Measurements from ENCODE around the gene SDHAF1.
"Not testable (repeated sequence)": the region's sequence is repeated elsewhere in the genome, so short reads cannot be mapped to it uniquely, and the experiment has no call there.

Gene SDHAF1

GRCh38 chr19:36025541-36025940 lies 30.6 kb downstream of the SDHAF1 start:
- no peak for DNase-seq

GRCh38 chr19:36026091-36026876 lies 31.3 kb downstream of the SDHAF1 start:
- DNase-seq: no peak

- no peak for DNase-seq
Measured at GRCh38 chr19:36027696-36028095, 32.7 kb downstream of the SDHAF1 start.

- DNase-seq: no peak
Measured at GRCh38 chr19:36028313-36029041, 33.5 kb downstream of the SDHAF1 start.

GRCh38 chr19:36030264-36031148 lies 35.5 kb downstream of the SDHAF1 start:
- no peak for DNase-seq

- no peak for DNase-seq
Measured at GRCh38 chr19:36031308-36031707, 36.3 kb downstream of the SDHAF1 start.

- peak; percentile 65 for DNase-seq
Measured at GRCh38 chr19:36032251-36033104, 37.5 kb downstream of the SDHAF1 start, which contains the start of gene CLIP3. Gene CLIP3, minus strand, starts transcription at chr19:36032873. Its CDS starts 516 bp downstream, at chr19:36032357.

- no peak for DNase-seq
Measured at GRCh38 chr19:36040495-36040894, 45.5 kb downstream of the SDHAF1 start.

- not testable (repeated sequence) for DNase-seq
Measured at GRCh38 chr19:36041092-36041491, 46.1 kb downstream of the SDHAF1 start.

- DNase-seq: no peak
Measured at GRCh38 chr19:36041831-36042230, 46.8 kb downstream of the SDHAF1 start.

- no peak for DNase-seq
Measured at GRCh38 chr19:36043952-36044351, 49.0 kb downstream of the SDHAF1 start.
